NK-92 (cell line): Measurements from ENCODE around the gene PDLIM3.
"Not testable (repeated sequence)": the region's sequence is repeated elsewhere in the genome, so short reads cannot be mapped to it uniquely, and the experiment has no call there.

Experiments used
- DNase-seq: peaks from one replicate; lab custom pipeline; 2025; ENCODE audit not compliant: unreplicated experiment; lab: John Stamatoyannopoulos, UW

Gene PDLIM3

GRCh38 chr4:185534866-185535611 is at the start of gene PDLIM3:
TSS of gene PDLIM3 (minus strand) at chr4:185535507. CDS start at chr4:185535434, 73 bp downstream.
- DNase-seq = no peak

- DNase-seq = no peak
These were observed 48.5 kb upstream of the PDLIM3 start for GRCh38 chr4:185583813-185584212.

- DNase-seq = no peak
These were observed 47.5 kb upstream of the PDLIM3 start for GRCh38 chr4:185582651-185583400.

DNA sequence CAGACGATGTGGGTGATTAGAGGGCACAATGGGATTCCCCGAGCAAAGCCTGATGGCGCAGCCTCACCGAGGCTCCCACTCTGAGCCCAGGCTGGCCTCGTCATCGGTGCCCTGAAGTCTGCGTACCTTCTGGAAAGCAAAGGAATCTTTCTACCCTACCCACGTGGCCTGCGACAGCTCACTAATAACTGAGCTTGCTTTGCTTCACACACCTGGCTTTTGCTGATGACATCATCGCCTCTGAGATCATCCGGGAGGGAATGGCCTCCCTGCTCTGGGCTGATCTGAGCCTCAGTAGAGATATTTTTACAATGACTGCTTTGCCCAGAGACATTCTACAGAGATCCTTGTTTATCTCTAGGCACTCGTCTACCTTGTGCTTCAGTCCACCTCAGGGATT is 45.4 kb upstream of the PDLIM3 start:
- DNase-seq = no peak

DNA sequence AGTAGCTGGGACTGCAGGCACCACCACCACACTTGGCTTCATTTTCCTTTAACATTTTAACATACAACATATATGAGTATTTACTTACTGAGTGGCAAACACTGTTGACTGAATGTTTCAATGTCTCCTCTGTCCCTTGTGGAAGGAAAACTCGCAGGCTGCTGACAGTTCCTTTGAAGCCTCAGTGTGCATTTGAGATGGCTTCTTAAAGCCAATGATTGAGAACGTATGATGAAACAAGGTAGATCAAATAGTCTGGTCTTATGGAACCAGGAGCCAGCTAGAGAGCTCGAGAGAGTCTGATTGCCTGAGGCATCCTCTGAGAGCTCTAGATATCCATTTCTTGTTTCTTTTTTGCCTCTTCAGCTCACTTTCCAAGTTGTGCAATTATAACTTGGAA is 43.0 kb upstream of the PDLIM3 start:
- no peak for DNase-seq

DNA sequence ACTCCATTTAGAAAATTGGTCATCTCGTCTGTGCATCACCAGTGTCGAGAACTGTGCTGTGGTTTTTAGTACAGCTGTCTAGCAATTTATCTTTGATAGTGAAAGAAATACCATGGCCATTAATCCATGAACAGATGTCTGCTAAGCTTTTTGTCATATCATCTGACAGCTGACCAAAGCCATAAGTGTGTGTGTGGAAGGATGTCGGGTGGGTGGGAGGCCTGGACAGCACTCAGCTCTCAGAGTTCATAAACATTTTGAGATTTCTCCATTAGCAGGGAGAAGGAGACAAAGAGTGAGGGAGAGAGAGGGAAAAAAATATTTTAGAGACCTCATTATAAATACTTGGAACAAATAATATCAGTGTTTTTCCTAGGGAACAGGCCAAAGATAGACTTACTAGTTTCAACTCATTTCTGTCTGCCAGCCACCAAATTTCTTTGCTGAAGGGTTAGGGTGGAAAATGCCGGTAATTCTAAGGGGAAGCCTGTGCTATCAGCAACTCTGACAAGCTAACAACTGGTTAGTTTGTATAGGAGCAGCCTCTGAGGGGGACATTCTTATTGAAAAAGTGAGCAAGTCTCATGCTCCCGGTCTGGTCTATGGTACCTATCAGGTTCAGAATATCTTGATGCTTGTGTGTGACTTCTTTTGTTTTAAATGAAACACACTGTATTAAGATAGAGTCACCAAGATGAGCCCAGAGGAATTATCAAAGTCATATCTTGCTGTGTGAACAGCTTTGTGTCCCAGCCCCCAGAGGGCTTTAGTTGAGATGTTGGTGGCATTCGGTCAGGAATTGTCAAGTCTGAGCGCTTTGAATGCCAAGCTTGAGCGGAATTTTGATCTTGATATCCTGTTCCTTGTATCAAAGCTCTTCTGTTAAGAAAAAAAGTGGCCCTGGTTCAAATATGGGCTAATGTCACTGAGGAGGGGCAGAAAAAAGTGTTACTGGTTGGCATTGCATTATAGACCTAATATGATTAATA is 41.9 kb upstream of the PDLIM3 start:
- no peak for DNase-seq

- no peak for DNase-seq
These were observed 41.1 kb upstream of the PDLIM3 start for GRCh38 chr4:185576314-185576961.

DNA sequence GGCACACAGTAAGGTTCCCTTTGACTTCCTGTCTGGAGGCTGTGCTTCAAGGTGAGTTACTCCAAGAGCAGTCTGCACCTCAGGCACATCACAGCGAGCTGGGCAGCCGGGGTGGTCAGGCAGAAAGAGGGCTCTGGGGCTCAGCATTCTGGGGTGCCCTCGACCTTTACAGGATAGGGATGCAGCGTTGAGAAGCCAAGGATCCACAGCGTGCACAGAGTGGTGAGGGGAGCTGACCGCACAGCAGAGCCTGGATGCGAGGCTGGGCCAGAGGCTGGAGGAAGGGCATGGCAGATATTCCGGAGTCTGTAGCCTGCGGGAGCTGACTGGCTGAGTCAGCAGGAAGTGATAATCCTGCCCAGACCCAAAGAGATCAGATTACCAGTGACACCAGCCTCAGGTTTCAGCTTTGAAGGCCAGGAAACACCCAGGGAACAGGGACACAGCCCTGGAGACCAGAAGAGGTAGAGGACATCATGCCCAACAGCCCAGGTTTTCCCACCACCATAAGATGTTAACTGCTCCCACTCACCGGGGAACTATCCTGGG is 38.4 kb upstream of the PDLIM3 start:
- no peak for DNase-seq

DNA sequence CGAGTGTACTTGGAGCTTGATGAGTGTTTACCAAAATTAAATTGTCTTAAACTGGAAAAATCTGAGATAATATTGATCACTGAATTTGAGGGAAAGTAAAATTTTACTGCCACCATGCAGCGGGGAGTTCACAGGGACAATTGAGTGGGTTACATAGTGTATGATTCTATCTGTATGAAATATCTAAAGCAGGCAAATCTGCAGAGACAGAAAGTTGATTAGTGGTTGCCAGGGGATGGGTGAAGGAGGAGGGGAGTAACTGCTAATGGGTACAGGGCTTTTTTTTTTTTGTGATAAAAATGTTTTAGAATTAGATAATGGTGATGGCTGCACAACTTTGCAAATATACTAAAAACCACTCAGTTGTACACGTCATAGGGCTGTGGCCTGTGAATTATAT is 35.4 kb upstream of the PDLIM3 start:
- no peak for DNase-seq

DNA sequence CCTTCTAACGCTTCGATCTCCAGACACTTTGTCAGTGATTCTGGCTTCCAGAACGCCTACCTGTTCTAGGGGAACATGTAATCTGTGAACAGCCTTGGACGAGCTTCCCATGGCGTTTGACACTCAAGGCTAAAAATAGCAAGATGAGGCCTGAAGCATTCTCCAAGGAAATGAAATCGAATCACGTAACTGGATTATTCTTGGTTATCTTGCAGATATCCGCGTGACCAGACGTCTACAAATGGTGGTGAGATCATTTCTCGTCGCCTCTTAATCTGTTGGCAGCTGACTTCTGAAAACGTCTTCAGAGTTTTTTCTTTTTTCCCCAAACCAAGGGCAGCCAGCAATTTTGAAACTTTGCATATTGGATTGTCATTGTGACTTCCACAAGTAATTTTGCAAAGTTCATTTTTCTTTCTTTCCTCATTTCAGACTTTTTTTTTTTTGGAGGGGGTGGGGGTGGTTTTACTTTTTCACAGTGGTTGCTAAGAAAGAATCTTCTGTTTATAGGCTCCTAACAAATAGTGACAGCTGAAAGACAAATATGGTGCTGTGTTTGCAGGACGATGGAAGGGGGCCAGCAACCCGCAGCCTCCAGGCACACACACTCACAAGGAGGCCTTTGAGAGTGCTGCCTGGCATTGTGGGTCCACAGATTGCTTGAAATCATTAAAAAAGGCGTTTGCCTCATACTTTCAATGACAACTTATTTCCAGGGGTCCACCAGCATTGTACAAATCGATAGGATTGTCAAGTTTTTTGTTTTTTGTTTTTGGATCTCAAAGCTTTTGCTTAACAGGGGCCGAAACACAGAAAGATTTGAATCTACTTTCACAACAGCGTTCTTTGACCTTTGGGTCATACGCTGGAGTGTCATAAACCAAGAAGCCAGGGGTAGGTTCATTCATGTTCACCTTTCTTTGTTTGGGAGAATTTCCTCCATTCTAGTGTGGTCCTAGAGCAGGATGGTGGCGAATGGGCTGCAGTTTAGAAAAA is 32.4 kb upstream of the PDLIM3 start:
- no peak for DNase-seq

- no peak for DNase-seq
These were observed 31.7 kb upstream of the PDLIM3 start for GRCh38 chr4:185566972-185567371.

- DNase-seq = no peak
These were observed 31.1 kb upstream of the PDLIM3 start for GRCh38 chr4:185566425-185566824.

DNA sequence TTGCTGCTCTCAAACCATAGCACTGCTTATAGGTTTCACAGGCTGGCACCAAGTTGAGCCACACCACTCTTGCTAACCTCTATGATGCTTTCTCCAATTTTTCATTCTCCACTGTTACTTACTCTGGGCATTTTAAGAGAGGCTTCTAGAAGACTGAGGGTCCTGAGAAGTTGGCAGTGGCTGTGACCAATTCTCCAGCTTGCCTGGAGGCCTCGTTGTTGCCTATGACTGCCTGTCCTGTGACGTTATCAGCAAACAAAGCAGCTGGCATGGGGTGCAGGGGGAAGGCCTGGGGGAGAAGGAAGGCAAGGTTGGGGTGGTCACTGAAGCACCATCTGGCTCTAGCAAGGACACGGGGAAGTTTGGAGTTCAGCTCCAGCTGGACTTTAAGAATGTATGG is 30.4 kb upstream of the PDLIM3 start:
- DNase-seq = no peak

DNA sequence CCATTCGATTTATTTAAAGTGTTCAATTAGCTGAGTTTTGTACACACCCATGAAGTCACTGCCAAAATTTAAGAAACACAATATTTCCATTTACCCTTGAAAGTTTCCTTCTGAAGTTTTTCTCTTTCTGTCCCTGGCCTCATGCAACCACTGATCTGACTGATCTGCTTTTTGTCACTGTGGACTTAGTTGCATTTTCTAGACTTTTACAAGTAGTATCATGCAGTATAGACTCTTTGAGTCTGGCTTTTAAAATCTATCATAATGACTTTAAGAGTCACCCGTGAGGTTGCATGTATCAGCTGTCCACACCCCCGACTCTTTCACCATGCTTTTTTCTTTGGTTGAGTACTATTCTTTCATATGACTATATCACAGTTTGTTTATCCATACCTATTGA is 29.0 kb upstream of the PDLIM3 start:
- no peak for DNase-seq

- no peak for DNase-seq
These were observed 27.2 kb upstream of the PDLIM3 start for GRCh38 chr4:185562531-185562930.

- DNase-seq = no peak
These were observed 25.0 kb upstream of the PDLIM3 start for GRCh38 chr4:185560316-185560715.

- no peak for DNase-seq
These were observed 24.6 kb upstream of the PDLIM3 start for GRCh38 chr4:185559915-185560281.

DNA sequence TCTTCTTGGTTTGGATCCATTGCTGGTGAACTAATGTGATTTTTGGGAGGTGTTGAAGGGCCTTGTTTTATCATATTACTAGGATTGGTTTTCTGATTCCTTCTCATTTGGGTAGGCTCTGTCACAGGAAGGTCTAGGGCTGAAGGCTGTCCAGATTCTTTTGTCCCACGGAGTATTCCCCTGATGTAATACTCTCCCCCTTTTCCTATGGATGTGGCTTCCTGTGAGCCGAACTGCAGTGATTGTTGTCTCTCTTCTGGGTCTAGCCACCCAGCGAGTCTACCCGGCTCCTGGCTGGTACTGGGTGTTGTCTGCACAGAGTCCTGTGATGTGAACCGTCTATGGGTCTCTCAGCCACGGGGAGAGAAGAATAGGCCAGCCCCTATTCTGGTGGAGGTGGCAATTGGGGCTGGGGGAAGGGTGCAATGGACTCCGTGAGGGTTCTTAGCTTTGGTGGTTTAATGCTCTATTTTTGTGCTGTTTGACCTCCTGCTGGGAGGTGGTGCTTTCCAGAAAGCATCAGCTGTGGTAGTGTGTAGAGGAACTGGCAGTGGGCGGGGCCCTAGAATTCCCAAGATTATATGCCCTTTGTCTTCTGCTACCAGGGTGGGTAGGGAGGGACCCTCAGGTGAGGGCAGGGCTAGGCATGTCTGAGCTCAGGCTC is 24.1 kb upstream of the PDLIM3 start:
- not testable (repeated sequence) for DNase-seq
